HepG2 (cell line): ENCODE results near the gene EPHB4. TPM values are rescaled to one million over a fixed set of nuclear protein-coding genes. Genes with fewer than 3 reads are reported as not detected.
A peak's percentile ranks its signal among the peaks of the same experiment; 100 is the strongest.

ENCODE experiments used
- ARNTL ChIP-seq: sonication (generic); formaldehyde crosslinking; IDR thresholded peaks from 2 replicates; pipeline ENCODE4 v1.4.0; 2020; ENCODE audit warnings: mild to moderate bottlenecking, missing genetic modification reagents
- CBX5 ChIP-seq: sonication (generic); formaldehyde crosslinking; IDR thresholded peaks from 2 replicates; pipeline ENCODE4 v1.4.0; 2020; ENCODE audit warnings: missing genetic modification reagents, borderline replicate concordance
- CTCF ChIP-seq: sonication (generic); formaldehyde crosslinking; IDR thresholded peaks from 2 replicates; pipeline ENCODE4 v1.5.0; 2020; ENCODE audit warnings: mild to moderate bottlenecking, missing genetic modification reagents, moderate library complexity
- GRHL1 ChIP-seq: sonication (generic); formaldehyde crosslinking; conservative IDR thresholded peaks from 2 replicates; pipeline ENCODE4 v1.8.0; 2022; ENCODE audit warnings: missing genetic modification reagents
- GZF1 ChIP-seq: sonication (generic); formaldehyde crosslinking; IDR thresholded peaks from 2 replicates; pipeline ENCODE4 v1.5.1; 2020; ENCODE audit warnings: mild to moderate bottlenecking, missing genetic modification reagents
- HMGXB4 ChIP-seq, 2 experiments: sonication (generic) in 1 of 2; formaldehyde crosslinking in 1 of 2; IDR thresholded peaks; 2 replicates each; pipeline versions ENCODE4 v1.4.0 to v1.6.1; 2018 to 2020; ENCODE audit warnings: missing genetic modification reagents in 2 of 2, borderline replicate concordance in 1 of 2, low read depth in 1 of 2, mild to moderate bottlenecking in 1 of 2, missing biosample characterization in 1 of 2
- HOXA3 ChIP-seq: sonication (generic); formaldehyde crosslinking; IDR thresholded peaks from 2 replicates; pipeline ENCODE4 v1.5.0; 2020; ENCODE audit warnings: missing genetic modification reagents
- KDM4B ChIP-seq: sonication (generic); formaldehyde crosslinking; IDR thresholded peaks from 2 replicates; pipeline ENCODE4 v1.4.0; 2020; ENCODE audit warnings: missing genetic modification reagents
- MBNL3 ChIP-seq: fragments of 250-450 bp; sonication (Bioruptor Pico); conservative IDR thresholded peaks from 2 replicates; pipeline ENCODE4 v1.8.0; 2022; ENCODE audit warnings: mild to moderate bottlenecking, inconsistent platforms
- NFKB2 ChIP-seq: sonication (generic); formaldehyde crosslinking; IDR thresholded peaks from 2 replicates; pipeline ENCODE4 v1.4.0; 2020; ENCODE audit warnings: missing genetic modification reagents, borderline replicate concordance
- NR2F6 ChIP-seq, 2 experiments: IDR thresholded peaks; 2 replicates each; pipeline ENCODE4 v1.6.1; 2016; ENCODE audit warnings: antibody characterized with exemption in 1 of 2, mild to moderate bottlenecking in 1 of 2
- PRDM10 ChIP-seq: sonication (generic); formaldehyde crosslinking; IDR thresholded peaks from 2 replicates; pipeline ENCODE4 v1.4.0; 2020; ENCODE audit warnings: low read depth, missing genetic modification reagents
- SRSF1 ChIP-seq: fragments of 200-400 bp; formaldehyde crosslinking; optimal IDR thresholded peaks from 2 replicates; pipeline ENCODE3; 2017; ENCODE audit warnings: mild to moderate bottlenecking, low read depth, low read length, moderate library complexity
- ZNF512B ChIP-seq: sonication (generic); formaldehyde crosslinking; IDR thresholded peaks from 2 replicates; pipeline ENCODE4 v1.5.1; 2020; ENCODE audit warnings: missing genetic modification reagents, mild to moderate bottlenecking, borderline replicate concordance
- polyA plus RNA-seq, 8 experiments: library from polyadenylated mRNA; depleted of rRNA in 3 of 8; stranded (reverse) in 7 of 8; unstranded in 1 of 8; fragments of >200 nt; fragmentation: Illumina TruSeq in 4 of 8; extraction: Trizol in 4 of 8; gene quantifications; 2 replicates each; pipeline versions ENCODE4 v1.2.1 to v1.2.3, GENCODE V29; 2011 to 2016; ENCODE audit warnings: low read depth in 4 of 8, missing spikeins in 1 of 8, mixed read lengths in 1 of 8; ENCODE audit not compliant: insufficient read depth in 1 of 8
- total RNA-seq, 5 experiments: library from RNA; depleted of rRNA; stranded (reverse); fragments of >200 nt; fragmentation: Illumina TruSeq; extraction: Trizol; gene quantifications; 2 replicates each; pipeline ENCODE4 v1.2.3, GENCODE V29; 2016; ENCODE audit warnings: low read depth in 1 of 5

Gene EPHB4
- total and polyA plus RNA-seq, 2 of the 13 experiments (the other 11 are each of a cell fraction or from before 2014, with no cell fraction given) = 61.4 to 69.6 TPM

GRCh38 chr7:100852048-100852872 lies 24.9 kb upstream of the EPHB4 start, which contains the start of gene SLC12A9 (continued):
- TF ChIP-seq PRDM10 (CRISPR knock-in tag) = peak; percentile 52; the same call in 1 of the 2 replicates
- no peak; the same call in 1 of the 2 replicates for TF ChIP-seq GZF1 (CRISPR knock-in tag)
- TF ChIP-seq GRHL1 (CRISPR knock-in tag) = no peak
- TF ChIP-seq ZNF512B = 0 out of 2 replicates have a peak, but pooled peaks have one; percentile 27
- no peak for TF ChIP-seq HOXA3 (CRISPR knock-in tag)
- peak; percentile 90; the same call in 1 of the 2 replicates for TF ChIP-seq ARNTL (CRISPR knock-in tag)
- TF ChIP-seq SRSF1 = peak; percentile 82
- TF ChIP-seq CBX5 (CRISPR knock-in tag) = peak; percentile 37; the same call in 1 of the 2 replicates
- TF ChIP-seq KDM4B (CRISPR knock-in tag) = no peak
- TF ChIP-seq NFKB2 (CRISPR knock-in tag) = 0 out of 2 replicates have a peak, but pooled peaks have one; percentile 8
- TF ChIP-seq HMGXB4 (CRISPR knock-in tag; IDR thresholded peaks at IDR 0.05; ENCODE audit: borderline replicate concordance in 1 of 2, low read depth in 1 of 2) = peak; percentile 62 to 76
- no peak for TF ChIP-seq MBNL3 (CRISPR knock-in tag)
- peak; percentile 97 for TF ChIP-seq CTCF
- no peak for TF ChIP-seq NR2F6 (IDR thresholded peaks at IDR 0.05)
- TF ChIP-seq NR2F6 (CRISPR knock-in tag; IDR thresholded peaks at IDR 0.05) = peak; percentile 5; the same call in 1 of the 2 replicates
